Stimulated activated CD4-positive, alpha-beta T cell treated with anti-CD3 and anti-CD28 coated beads, Interleukin-1b, Interleukin-23, amount 100 ng/mL, for 48 hours (primary cell): Measurements from ENCODE around the gene BIVM.
"Not testable (repeated sequence)": the region's sequence is repeated elsewhere in the genome, so short reads cannot be mapped to it uniquely, and the experiment has no call there.

Experiments
- DNase-seq: peaks from one replicate; pipeline ENCODE4 v3.0.0-alpha.2; 2020

BIVM gene, protein sequence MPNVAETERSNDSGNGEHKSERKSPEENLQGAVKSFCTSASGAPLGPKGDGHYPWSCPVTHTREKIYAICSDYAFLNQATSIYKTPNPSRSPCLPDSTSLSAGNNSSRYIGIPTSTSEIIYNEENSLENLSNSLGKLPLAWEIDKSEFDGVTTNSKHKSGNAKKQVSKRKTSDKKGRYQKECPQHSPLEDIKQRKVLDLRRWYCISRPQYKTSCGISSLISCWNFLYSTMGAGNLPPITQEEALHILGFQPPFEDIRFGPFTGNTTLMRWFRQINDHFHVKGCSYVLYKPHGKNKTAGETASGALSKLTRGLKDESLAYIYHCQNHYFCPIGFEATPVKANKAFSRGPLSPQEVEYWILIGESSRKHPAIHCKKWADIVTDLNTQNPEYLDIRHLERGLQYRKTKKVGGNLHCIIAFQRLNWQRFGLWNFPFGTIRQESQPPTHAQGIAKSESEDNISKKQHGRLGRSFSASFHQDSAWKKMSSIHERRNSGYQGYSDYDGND

GRCh38 chr13:102798581-102799425 is at the start of gene BIVM, which contains the start of gene POGLUT2:
TSS of gene BIVM (plus strand) at chr13:102799119. CDS start at chr13:102807268, 8,149 bp downstream.
TSS of gene POGLUT2 (minus strand) at chr13:102798976. CDS start at chr13:102798670, 306 bp downstream.
- peak; percentile 88 for DNase-seq

- DNase-seq: no peak
Measured at GRCh38 chr13:102751886-102752285, 47.0 kb upstream of the BIVM start.

- DNase-seq: no peak
Measured at GRCh38 chr13:102757006-102757405, 41.9 kb upstream of the BIVM start.

DNA sequence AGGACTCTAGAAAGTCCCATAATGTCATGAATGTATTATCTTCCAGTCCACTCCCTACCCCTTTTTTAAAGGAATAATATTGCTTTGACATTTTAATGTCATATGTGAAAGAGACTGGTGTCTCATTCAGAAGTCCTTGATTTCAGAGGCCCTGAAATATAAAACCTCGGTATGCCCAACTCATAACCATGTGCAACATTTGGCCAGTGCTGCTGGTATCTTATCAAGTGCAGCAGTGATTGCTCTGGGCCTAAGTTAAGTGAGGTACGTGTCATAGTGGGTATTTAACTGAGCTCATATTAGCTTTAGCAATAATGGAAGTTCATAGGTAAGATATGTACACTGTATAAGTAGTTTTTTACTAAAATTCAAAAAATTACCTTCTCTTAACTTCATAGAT is 40.1 kb upstream of the BIVM start:
- DNase-seq: no peak

GRCh38 chr13:102761071-102761470 is 37.8 kb upstream of the BIVM start:
- no peak for DNase-seq

- DNase-seq: no peak
Measured at GRCh38 chr13:102763741-102764140, 35.2 kb upstream of the BIVM start.

DNA sequence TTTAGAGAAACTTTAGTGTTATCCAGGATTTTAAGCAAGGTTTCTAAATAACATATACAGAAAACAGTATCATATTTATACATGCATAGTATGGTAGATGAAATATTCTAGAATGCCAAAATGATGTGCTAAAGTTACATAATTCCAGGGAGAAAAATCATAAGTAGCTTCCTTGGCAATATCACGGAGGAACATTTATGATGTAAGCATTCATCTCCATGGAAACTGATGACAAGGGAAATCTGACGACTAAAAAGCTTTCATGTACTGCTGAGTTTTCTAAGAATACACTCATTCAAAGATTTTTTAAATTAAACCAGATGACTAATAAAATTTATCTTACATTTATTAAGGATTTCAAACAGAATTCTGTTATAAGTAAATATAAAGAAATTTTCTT is 30.0 kb upstream of the BIVM start:
- DNase-seq: no peak

- DNase-seq: no peak
Measured at GRCh38 chr13:102769679-102770078, 29.2 kb upstream of the BIVM start.

- DNase-seq: no peak
Measured at GRCh38 chr13:102770435-102770834, 28.5 kb upstream of the BIVM start.

- no peak for DNase-seq
Measured at GRCh38 chr13:102771298-102772041, 27.4 kb upstream of the BIVM start.

GRCh38 chr13:102772042-102772425 is 26.9 kb upstream of the BIVM start:
- no peak for DNase-seq

DNA sequence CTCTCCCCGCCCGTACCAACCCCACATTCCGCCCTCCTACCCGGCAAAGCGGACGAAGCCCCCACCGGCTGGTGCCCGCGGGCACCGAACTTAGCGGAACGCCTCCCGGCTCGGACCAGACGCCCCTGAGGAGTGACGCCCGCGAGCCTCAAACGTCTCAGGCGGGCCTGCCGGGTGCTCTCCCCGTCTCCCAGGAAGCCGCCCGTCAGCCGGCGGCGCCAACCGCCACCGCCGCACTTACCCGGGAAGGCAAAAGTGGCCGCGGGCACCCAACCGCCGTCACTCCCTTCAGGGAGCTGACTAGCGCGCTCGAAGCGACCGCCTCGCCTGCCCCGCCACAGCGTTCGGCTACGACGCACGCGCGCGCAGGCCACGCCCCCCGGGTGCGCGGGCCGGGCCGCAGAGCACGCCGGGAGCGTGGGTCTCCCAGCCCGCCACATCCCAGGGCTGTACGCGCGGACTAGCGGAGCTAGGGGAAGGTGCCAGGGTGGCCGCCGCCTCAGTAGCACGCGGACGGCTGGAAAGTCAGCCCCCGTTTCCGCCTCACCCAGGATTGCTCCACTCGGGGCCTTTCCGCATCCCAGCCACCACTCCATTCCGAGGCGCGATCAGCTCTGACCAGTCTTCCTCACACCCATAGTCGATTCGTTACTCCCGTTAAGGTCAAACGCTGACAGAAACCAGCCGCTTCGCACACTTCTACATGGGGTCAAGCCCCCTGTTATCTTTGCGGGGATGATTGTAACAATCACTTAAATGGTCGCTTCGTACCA is 25.3 kb upstream of the BIVM start, which contains the start of gene TEX30:
TEX30 (minus strand) TSS at position 346 of the 773 bp plus-strand sequence. CDS start 3,760 bp downstream, outside the sequence.
- peak; percentile 85 for DNase-seq

GRCh38 chr13:102774214-102774568 is 24.7 kb upstream of the BIVM start:
- DNase-seq: no peak

GRCh38 chr13:102774591-102775520 is 24.1 kb upstream of the BIVM start:
- DNase-seq: no peak

GRCh38 chr13:102776271-102776670 is 22.6 kb upstream of the BIVM start:
- no peak for DNase-seq

DNA sequence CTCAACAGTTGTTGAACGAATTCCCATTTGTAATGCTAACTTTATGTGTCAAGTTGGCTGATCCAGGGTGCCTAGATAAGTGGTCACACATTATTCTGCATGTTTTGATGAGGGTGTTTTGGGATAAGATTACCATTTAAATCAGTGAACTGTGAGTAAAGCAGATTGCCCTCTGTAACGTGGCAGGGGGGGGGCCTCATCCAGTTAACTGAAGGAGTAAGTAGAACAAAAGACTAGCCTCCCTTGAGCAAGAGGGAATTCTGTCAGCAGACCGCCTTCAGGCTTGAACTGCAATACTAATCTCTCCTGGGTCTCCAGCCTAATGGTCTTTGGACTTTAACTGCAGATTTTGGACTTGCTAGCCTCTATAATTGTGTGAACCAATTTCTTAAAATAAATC is 21.2 kb upstream of the BIVM start:
- no peak for DNase-seq

- peak; percentile 26 for DNase-seq
Measured at GRCh38 chr13:102779436-102780159, 19.3 kb upstream of the BIVM start.

GRCh38 chr13:102780656-102781055 is 18.3 kb upstream of the BIVM start:
- DNase-seq: not testable (repeated sequence)

- DNase-seq: no peak
Measured at GRCh38 chr13:102781591-102781990, 17.3 kb upstream of the BIVM start.

- no peak for DNase-seq
Measured at GRCh38 chr13:102784483-102784882, 14.4 kb upstream of the BIVM start.
